ENCODE data around the gene CAPG.

The CAPG gene

DNA sequence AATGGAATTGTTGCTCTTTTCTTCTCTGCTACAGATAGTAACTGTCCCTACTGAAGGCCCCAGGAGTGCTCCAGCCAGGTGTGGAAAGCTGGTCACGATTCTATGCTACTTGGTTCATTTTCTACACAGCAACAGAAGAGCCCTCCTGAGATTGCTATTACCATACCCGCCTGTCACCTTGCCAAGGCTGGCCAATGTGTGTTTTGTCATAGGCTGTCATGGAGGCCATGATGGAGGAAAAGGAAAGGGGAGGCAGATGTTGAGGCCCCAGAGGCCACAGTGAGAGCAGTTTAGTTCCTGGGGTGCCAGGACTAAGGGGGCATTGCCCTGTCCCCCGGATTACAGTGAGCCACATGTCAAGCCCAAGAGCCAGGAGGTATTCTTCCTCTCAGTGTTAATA lies 54.6 kb downstream of the CAPG start:
- no peak for DNase-seq

DNA sequence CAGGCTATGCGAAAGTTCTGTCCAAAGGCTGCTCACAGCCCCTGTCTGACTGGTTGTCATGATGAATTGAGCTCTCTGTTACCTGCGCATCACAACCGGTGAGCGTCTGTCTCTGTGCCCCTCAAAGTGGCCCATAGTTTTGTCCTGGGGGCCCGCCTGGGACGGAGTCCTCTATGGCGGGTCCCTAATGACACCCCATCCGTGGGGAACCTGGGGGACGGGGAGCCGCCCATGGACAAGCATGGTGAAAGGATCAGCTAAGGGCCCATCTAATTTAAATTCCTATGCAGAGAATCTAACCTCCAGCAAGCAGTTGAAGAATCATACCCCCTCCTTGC lies 55.1 kb downstream of the CAPG start:
- no peak for DNase-seq

DNA sequence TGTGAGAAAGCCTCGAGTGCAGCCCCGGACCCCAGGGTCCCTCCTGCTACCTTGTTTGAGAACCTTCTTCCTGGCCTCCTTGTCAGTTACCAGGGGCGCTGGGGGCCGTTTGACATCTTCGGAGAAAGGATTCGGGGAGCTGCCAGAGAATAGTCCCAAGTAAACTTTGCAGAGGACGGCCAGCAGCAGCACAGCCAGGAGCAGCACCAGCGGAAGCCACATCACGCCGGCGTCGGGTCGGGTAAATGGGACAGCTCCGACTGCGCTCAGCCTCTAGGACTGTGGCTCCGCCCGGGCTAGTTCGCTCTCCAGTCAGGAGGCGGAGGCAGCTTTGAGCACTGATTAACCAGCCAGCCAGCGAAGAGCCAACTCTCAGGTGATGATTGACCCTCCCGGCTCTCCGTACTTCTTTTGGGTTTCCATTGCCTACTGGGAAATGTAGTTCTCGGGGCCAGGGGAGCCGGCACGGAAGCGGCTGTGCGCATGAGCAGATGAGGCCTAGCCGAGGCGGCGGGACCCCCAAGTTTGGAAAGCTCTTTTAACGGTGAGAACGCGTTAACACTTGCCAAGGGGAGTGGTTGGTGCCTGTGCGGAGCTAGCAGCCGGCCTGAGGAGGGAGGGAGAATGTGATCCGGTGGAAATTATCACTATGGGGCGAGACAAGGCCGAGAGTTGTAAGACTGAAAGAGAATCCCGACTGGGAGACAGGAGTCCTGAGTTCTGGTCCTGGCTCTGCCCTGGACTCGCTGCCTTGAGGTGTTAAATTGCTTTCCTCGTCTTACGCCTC lies 55.7 kb downstream of the CAPG start, which contains the start of the genes ELMOD3 and RETSAT:
Gene ELMOD3 (plus strand): TSS at position 484 of the 787 bp plus-strand sequence. CDS start 2,430 bp downstream, outside the sequence.
Gene RETSAT (minus strand): TSS at position 243 of the 787 bp plus-strand sequence. CDS start 21 bp downstream, at position 222.
- peak; percentile 99 for DNase-seq

DNA sequence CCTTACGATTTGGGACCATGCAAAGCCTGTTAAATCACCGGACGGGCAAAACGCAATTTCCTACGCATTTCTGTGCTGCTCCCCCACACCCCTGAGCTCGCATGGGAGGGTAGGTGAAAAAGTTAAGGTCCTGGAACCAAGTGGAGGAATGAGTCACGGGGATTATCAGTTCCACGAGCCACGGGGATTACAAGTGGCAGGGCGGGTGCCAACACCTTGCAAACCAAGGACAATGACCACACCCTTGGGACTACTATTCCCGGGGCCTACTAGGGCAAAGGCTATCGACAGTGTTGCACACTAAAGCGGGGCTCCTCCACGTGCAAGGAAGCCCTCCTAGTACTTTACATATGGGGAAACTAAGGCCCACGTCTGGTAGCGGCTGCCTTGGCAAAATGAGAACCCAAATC lies 56.3 kb downstream of the CAPG start:
- DNase-seq: peak; percentile 32

DNA sequence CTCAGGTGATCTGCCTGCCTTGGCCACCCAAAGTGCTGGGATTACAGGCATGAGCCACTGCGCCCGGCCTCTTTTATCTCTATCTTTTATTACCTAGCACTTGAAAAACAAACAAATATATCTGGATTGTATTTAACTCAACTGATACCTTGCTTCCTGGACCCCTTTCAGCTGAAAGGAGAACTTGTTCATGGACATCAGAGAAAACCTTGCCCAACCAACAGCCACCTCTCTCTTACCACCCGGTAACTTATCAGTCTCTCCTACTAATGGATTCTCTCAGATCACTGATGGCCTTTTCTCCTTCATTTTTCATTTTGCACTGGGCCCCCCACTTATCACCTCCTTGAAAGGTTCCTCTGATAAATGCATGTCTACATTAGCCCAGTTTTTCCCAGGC lies 62.6 kb downstream of the CAPG start:
- DNase-seq: no peak
